HCT116 (cell line): Measurements from ENCODE around the gene NUDT16L1. TPM values are rescaled to one million over a fixed set of nuclear protein-coding genes. Genes with fewer than 3 reads are reported as not detected.
"Not testable (repeated sequence)": the region's sequence is repeated elsewhere in the genome, so short reads cannot be mapped to it uniquely, and the experiment has no call there.

ENCODE experiments used
- ATAC-seq: fragments of 200-7000 bp; cut with Tn5 transposase; 2 replicates; pipeline ENCODE4 v1.9.1; 2020; ENCODE audit warnings: mild to moderate bottlenecking, moderate library complexity
- BruUV-seq: library from RNA; stranded (reverse); fragments of 400-500 nt; replicated peaks from 2 replicates; lab custom pipeline; 2021; lab: Mats Ljungman, UMichigan
- CTCF ChIA-PET: fragments of 300-600 bp; sonication (Branson Sonifier 250); formaldehyde crosslinking; loops from one replicate; lab custom pipeline; 2021; ENCODE audit warnings: antibody characterized with exemption; lab: Charles Lee
- POLR2A ChIA-PET: fragments of 300-600, 350-600 bp; sonication (Branson Sonifier 250); formaldehyde crosslinking; loops from one replicate; lab custom pipeline; 2021; ENCODE audit warnings: antibody characterized with exemption; lab: Charles Lee
- RAD21 ChIA-PET, 2 experiments: fragments of 300-600 bp; sonication (Branson Sonifier 250); formaldehyde crosslinking; loops; one replicate each; lab custom pipeline; 2023; ENCODE audit warnings: low total read pairs in 2 of 2; ENCODE audit not compliant: uncharacterized antibody in 2 of 2, unreplicated experiment in 2 of 2, low non-redundant PET in 1 of 2; lab: Charles Lee
- DNase-seq: peaks from one replicate; pipeline ENCODE4 v3.0.0-alpha.2; 2010; ENCODE audit warnings: low read depth, low spot score
- H2AFZ ChIP-seq: fragments of 200-600 bp; shearing (Covaris generic), sonication (generic); 2 replicates; pipeline ENCODE4 v1.6.1; 2017; ENCODE audit warnings: low read depth, mixed run types, mixed read lengths, antibody characterized with exemption, low read length; ENCODE audit not compliant: poor library complexity, severe bottlenecking
- H3K27ac ChIP-seq: 2 replicates; pipeline ENCODE4 v1.5.1; 2012; ENCODE audit warnings: low read depth, low read length
- H3K27me3 ChIP-seq: fragments of 200-600 bp; sonication (generic); 2 replicates; pipeline ENCODE4 v1.6.1; 2016; ENCODE audit warnings: mixed run types, low read length, mixed read lengths; ENCODE audit not compliant: insufficient read depth
- H3K36me3 ChIP-seq, 2 experiments: fragments of 200-500 bp in 1 of 2; fragments of 200-600 bp in 1 of 2; sonication (Bioruptor generic) in 1 of 2; sonication (generic) in 1 of 2; 2 replicates each; pipeline versions ENCODE4 v1.5.1 to v1.6.1; 2014 to 2016; ENCODE audit warnings: low read length in 2 of 2, inconsistent platforms in 1 of 2, mixed read lengths in 1 of 2, mixed run types in 1 of 2; ENCODE audit not compliant: insufficient read depth in 2 of 2, control insufficient read depth in 1 of 2
- H3K4me1 ChIP-seq, 2 experiments: fragments of 200-600 bp in 1 of 2; sonication (generic) in 1 of 2; 2 replicates each; pipeline versions ENCODE4 v1.5.1 to v1.6.1; 2012 to 2017; ENCODE audit warnings: low read length in 2 of 2, inconsistent platforms in 1 of 2, mild to moderate bottlenecking in 1 of 2, mixed read lengths in 1 of 2, mixed run types in 1 of 2, moderate library complexity in 1 of 2; ENCODE audit not compliant: insufficient read depth in 2 of 2, control insufficient read depth in 1 of 2
- H3K4me2 ChIP-seq: fragments of 200-600 bp; sonication (generic); 2 replicates; pipeline ENCODE4 v1.6.1; 2017; ENCODE audit warnings: mixed run types, low read length, mixed read lengths
- H3K4me3 ChIP-seq, 2 experiments: fragments of 200-600 bp in 1 of 2; sonication (generic) in 1 of 2; replicated peaks in 1 of 2; 2 replicates each; pipeline ENCODE4 v1.5.1; 2011 to 2016; ENCODE audit warnings: low read length in 2 of 2, control low read depth in 1 of 2, low read depth in 1 of 2, mild to moderate bottlenecking in 1 of 2, mixed read lengths in 1 of 2, mixed run types in 1 of 2
- H3K79me2 ChIP-seq: fragments of 200-600 bp; sonication (generic); 2 replicates; pipeline ENCODE4 v1.6.1; 2017; ENCODE audit warnings: mild to moderate bottlenecking, mixed run types, low read length, moderate library complexity, mixed read lengths; ENCODE audit not compliant: insufficient read depth
- H3K9ac ChIP-seq: fragments of 200-600 bp; sonication (generic); 2 replicates; pipeline ENCODE4 v1.6.1; 2016; ENCODE audit warnings: low read length, mixed read lengths
- H3K9me2 ChIP-seq: fragments of 200-600 bp; sonication (generic), shearing (Covaris generic); 2 replicates; pipeline ENCODE4 v1.6.1; 2017; ENCODE audit warnings: mixed run types, mild to moderate bottlenecking, moderate library complexity; ENCODE audit not compliant: insufficient read depth
- H3K9me3 ChIP-seq, 2 experiments: fragments of 200-500 bp in 1 of 2; fragments of 200-600 bp in 1 of 2; sonication (Bioruptor generic) in 1 of 2; sonication (generic) in 1 of 2; 2 replicates each; pipeline ENCODE4 v1.6.1; 2014 to 2017; ENCODE audit warnings: low read length in 2 of 2, mixed read lengths in 2 of 2, inconsistent platforms in 1 of 2, low read depth in 1 of 2, mild to moderate bottlenecking in 1 of 2, mixed run types in 1 of 2, moderate library complexity in 1 of 2; ENCODE audit not compliant: control insufficient read depth in 1 of 2, insufficient read depth in 1 of 2
- H4K20me1 ChIP-seq: fragments of 200-600 bp; sonication (generic), shearing (Covaris generic); 2 replicates; pipeline ENCODE4 v1.6.1; 2017; ENCODE audit warnings: mixed run types, mild to moderate bottlenecking, moderate library complexity; ENCODE audit not compliant: insufficient read depth
- ATF3 ChIP-seq: IDR thresholded peaks from 2 replicates; pipeline ENCODE4 v1.6.1; 2012
- CBX3 ChIP-seq: IDR thresholded peaks from 2 replicates; pipeline ENCODE4 v1.6.1; 2012; ENCODE audit warnings: low read depth
- EZH2 ChIP-seq: fragments of 200-600 bp; sonication (generic); IDR thresholded peaks from 2 replicates; pipeline ENCODE4 v1.6.1; 2017; ENCODE audit warnings: antibody characterized with exemption, mixed run types
- FOSL1 ChIP-seq: IDR thresholded peaks from 2 replicates; pipeline ENCODE4 v1.6.1; 2012; ENCODE audit warnings: low read depth
- JUND ChIP-seq: IDR thresholded peaks from 2 replicates; pipeline ENCODE4 v1.6.1; 2012
- REST ChIP-seq: IDR thresholded peaks from 2 replicates; pipeline ENCODE4 v1.6.1; 2012; ENCODE audit warnings: low read depth
- SP1 ChIP-seq: IDR thresholded peaks from 2 replicates; pipeline ENCODE4 v1.6.1; 2012; ENCODE audit warnings: low read depth
- SRF ChIP-seq: IDR thresholded peaks from 2 replicates; pipeline ENCODE4 v1.6.1; 2012; ENCODE audit warnings: low read depth
- ZNF274 ChIP-seq: fragments of 200-500 bp; sonication (Bioruptor generic); IDR thresholded peaks from 2 replicates; pipeline ENCODE4 v1.6.1; 2014; ENCODE audit warnings: mild to moderate bottlenecking, low read depth, low read length, inconsistent platforms
- intact Hi-C: fragments of 100-400 bp; cut with micrococcal nuclease; formaldehyde crosslinking; loops from 2 replicates; pipeline ENCODE4 v1.10.0; 2022
- total RNA-seq: library from RNA; stranded (reverse); gene quantifications from one replicate; pipeline ENCODE4 v1.2.1, GENCODE V29; 2021; ENCODE audit not compliant: unreplicated experiment

Gene NUDT16L1
- total RNA-seq, 1 experiment from 2014 or later = 23.4 TPM

- H3K79me2 ChIP-seq = peaks cover 14% of the 10 kb centered on the region
- no peaks in the 10 kb centered on the region for H3K9me2 ChIP-seq
- POLR2A ChIA-PET = no interaction called here
- RAD21 ChIA-PET = no interaction called here
- H2AFZ ChIP-seq = no peak overlapping the region
- no TSS peak for BruUV-seq
- H3K27ac ChIP-seq = no peak overlapping the region
- H3K27me3 ChIP-seq = no peaks in the 10 kb centered on the region
- H3K4me3 ChIP-seq = no peak overlapping the region
- ATAC-seq (no peak), DNase-seq (no peak)
- peaks cover 8 to 19% of the 10 kb centered on the region in 2 experiments for H3K4me1 ChIP-seq
- CTCF ChIA-PET = no interaction called here
- no peaks in the 10 kb centered on the region for H3K9me3 ChIP-seq
- no peak for TF ChIP-seq SP1
- no peak overlapping the region for H3K9ac ChIP-seq
- intact Hi-C loops = no loop called here
- H3K4me2 ChIP-seq = no peak overlapping the region
- no peaks in the 10 kb centered on the region for H3K36me3 ChIP-seq
- no peaks in the 10 kb centered on the region for H4K20me1 ChIP-seq
Measured at GRCh38 chr16:4737545-4737944, 44.2 kb downstream of the NUDT16L1 start.

GRCh38 chr16:4738370-4738769 lies 45.0 kb downstream of the NUDT16L1 start:
- intact Hi-C loops, H3K27me3 ChIP-seq, H3K79me2 ChIP-seq, H2AFZ ChIP-seq, H3K9me3 ChIP-seq, DNase-seq, H3K4me2 ChIP-seq, CTCF ChIA-PET, H3K9me2 ChIP-seq, H3K4me3 ChIP-seq, RAD21 ChIA-PET, H3K36me3 ChIP-seq, H4K20me1 ChIP-seq, BruUV-seq, H3K9ac ChIP-seq, H3K27ac ChIP-seq, POLR2A ChIA-PET, ATAC-seq: not testable (repeated sequence)
- peaks cover 8 to 11% of the 10 kb centered on the region in 2 experiments; a peak in 3 of 4 replicates for H3K4me1 ChIP-seq

- ChIA-PET CTCF (no interaction called here), POLR2A (no interaction called here), RAD21 (no interaction called here)
- no peaks in the 10 kb centered on the region for H3K4me1 ChIP-seq
- ATAC-seq (no peak), DNase-seq (no peak)
- H3K79me2 ChIP-seq = no peaks in the 10 kb centered on the region
- H3K36me3 ChIP-seq = no peaks in the 10 kb centered on the region
- no TSS peak for BruUV-seq
- H2AFZ ChIP-seq = no peak overlapping the region
- no peak overlapping the region for H3K9ac ChIP-seq
- H3K4me3 ChIP-seq = no peak overlapping the region
- intact Hi-C loops = no loop called here
- no peaks in the 10 kb centered on the region for H3K9me2 ChIP-seq
- H4K20me1 ChIP-seq = no peaks in the 10 kb centered on the region
- no peak overlapping the region for H3K27ac ChIP-seq
- H3K4me2 ChIP-seq = no peak overlapping the region
- H3K9me3 ChIP-seq = no peaks in the 10 kb centered on the region
- no peaks in the 10 kb centered on the region for H3K27me3 ChIP-seq
- TF ChIP-seq FOSL1 = no peak
- TF ChIP-seq CBX3 = no peak
- no peak for TF ChIP-seq ZNF274
- no peak for TF ChIP-seq JUND
- TF ChIP-seq SRF = no peak
- TF ChIP-seq ATF3 = no peak
- TF ChIP-seq EZH2 = no peak
- TF ChIP-seq REST = no peak
Measured at GRCh38 chr16:4743226-4743878, 50.0 kb downstream of the NUDT16L1 start.
